ENCODE data around the gene OSBP. TPM values are rescaled to one million over a fixed set of nuclear protein-coding genes. Genes with fewer than 3 reads are reported as not detected.
"Not testable (repeated sequence)": the region's sequence is repeated elsewhere in the genome, so short reads cannot be mapped to it uniquely, and the experiment has no call there.

Gene OSBP
- total RNA-seq, 1 donor from 2014 or later = 38.5 TPM

DNA sequence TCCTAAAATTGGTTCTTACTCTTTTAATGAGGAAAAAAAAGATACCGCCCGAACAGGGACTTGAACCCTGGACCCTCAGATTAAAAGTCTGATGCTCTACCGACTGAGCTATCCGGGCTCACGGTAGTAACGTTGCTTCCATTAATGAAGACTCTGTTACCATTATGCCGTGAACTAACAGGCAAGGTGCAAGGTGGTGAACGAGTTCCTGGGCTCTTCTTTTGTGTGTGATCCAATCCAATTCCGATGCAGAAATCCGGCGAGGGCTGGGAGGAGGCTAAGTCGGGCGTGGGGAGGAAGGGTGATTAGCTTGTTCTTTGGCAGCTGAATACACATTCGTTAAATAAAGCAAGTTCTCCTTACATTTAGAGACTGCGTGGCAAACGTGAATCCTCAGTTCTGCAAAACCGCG lies 55.3 kb downstream of the OSBP start:
- intact Hi-C loops (cut with DNase I) = loop anchor here (1.0 to 5.0 kb wide), 2 partner anchors 9 to 52 kb away; no protein-coding TSS in a partner anchor
- DNase-seq (ENCODE audit: missing footprints) = no peak
- peak; percentile 76 for ATAC-seq

DNA sequence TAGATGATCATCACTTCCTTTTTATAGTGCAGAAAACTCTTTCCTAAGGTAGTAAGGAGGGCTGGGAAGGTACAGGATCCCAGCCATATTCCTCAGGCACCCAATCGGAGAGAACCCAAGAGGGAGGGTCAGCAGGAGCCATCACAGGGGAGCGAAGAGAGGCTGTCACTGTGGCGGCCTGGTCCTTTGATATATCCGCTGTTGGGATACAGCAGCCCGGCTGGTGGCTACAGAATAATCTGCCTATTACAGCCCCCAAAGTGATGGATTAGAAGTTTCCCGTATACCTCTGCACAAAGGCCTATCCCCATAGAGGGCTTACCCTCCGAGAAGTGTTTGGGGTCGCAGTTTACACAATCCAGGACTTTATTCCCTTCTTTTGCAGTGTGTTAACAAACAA lies 55.7 kb downstream of the OSBP start:
- intact Hi-C loops (cut with DNase I) = loop anchor here (1.0 to 10.0 kb wide), 3 partner anchors 9 to 205 kb away; no protein-coding TSS in a partner anchor
- DNase-seq (ENCODE audit: missing footprints) (no peak), ATAC-seq (peak; percentile 9)

DNA sequence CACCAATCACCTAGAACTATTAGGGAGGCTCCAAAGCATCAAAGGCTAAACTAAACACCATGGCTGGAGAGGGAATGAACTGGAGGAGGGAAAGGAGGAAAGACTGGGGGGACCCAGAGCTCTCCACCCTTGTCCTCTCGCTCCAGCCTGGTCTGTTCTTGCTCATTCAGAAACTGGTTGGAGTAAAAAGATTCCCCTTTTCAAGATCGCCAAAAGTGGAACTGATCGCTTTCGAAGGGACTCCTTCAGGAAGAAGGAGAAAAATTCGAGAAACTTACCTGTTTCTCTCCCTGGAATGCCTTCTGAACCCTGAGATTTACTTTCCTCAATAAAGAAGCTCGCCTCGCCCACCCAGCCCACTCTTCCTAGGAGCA lies 57.3 kb downstream of the OSBP start:
- DNase-seq (ENCODE audit: missing footprints) (no peak), ATAC-seq (no peak)
- intact Hi-C loops (cut with DNase I) = loop anchor here (10.0 kb wide), 1 partner anchor 207 kb away; no protein-coding TSS in a partner anchor

DNA sequence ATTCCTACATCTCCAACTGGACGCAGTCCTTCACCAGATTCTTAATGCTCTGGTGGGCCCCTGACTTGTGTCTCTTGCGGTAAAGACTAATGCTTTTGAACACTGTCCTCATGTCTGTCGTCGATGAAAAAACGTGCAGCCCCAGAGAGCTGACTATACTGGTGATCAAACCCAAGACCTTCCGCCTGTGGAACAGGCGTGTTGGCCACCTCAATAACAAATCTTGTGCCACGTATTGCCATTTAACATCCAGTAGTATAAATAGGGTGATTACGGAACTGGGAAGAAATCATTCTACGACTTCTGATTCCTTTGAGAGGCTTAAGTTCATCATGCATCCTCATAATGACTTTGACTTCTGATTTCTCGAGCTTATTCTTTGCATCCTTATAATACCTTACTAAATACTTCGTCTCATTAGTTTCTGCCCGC lies 58.6 kb downstream of the OSBP start:
- no peak for ATAC-seq
- intact Hi-C loops (cut with DNase I) = loop anchor here (10.0 kb wide), 1 partner anchor 208 kb away; no protein-coding TSS in a partner anchor
- DNase-seq (ENCODE audit: missing footprints) = no peak

DNA sequence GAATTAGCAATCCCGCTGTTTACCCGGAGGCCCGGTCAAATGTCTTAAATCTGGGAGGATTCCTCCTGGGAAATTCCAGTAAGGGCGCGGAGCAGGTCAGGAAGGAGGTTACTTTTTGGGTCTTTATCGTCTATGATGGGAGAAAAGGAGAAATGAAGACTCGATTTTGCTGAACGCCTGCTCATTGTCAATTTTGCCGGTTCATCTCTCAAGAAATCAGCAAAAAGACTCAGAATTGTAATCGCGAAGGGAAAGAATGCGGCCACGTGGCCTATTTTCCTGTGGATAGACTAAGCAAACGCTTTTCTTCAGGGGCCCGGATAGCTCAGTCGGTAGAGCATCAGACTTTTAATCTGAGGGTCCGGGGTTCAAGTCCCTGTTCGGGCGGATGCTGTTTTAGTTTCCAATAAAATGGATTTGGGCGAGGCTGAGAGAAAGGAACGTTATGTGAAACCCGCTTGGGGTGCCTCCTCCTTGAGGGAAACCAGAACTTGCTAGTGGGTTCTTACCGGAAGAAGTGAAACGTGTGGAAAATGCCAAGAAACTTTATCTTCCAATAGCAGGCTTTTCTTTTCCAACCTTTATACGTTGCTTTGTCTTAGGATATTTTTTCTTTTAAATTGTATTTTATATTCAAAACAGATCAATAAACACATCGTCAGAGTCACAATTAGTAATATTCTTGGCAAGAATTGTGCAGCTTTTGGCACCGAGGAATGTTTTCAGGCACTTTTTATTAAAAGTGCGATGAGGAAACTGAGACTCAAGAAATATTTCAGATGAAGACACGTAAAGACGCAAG lies 59.3 kb downstream of the OSBP start:
- ATAC-seq = no peak
- intact Hi-C loops (cut with DNase I) = loop anchor here (10.0 kb wide), 1 partner anchor 208 kb away; no protein-coding TSS in a partner anchor
- DNase-seq (ENCODE audit: missing footprints) = no peak

DNA sequence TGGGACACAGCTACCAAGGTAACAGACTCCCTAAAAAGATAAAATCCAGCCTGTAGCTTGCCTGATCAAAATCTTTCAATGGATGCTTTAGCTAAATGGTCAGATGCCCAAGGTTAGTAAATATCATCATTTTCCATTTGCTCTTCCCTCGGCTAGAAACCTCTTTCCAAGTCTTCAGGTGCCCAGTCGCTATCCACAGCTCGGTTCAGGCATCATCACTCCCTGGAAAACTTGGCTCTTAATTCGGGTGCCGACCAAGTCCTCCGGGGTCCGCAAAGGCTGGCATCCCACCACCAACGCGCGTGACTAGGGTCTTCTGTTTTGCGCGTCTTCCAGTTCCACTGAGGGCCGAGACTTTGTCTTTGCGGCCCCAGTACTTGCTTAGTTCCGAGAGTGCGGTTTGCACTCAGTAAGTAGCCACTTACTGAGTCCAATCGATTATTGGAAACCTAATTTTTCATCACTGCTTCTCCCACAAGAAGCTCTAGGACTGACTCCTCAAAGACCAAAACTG lies 59.9 kb downstream of the OSBP start:
- ATAC-seq = no peak
- intact Hi-C loops (cut with DNase I) = loop anchor here (10.0 kb wide), 1 partner anchor 209 kb away; no protein-coding TSS in a partner anchor
- no peak for DNase-seq (ENCODE audit: missing footprints)

DNA sequence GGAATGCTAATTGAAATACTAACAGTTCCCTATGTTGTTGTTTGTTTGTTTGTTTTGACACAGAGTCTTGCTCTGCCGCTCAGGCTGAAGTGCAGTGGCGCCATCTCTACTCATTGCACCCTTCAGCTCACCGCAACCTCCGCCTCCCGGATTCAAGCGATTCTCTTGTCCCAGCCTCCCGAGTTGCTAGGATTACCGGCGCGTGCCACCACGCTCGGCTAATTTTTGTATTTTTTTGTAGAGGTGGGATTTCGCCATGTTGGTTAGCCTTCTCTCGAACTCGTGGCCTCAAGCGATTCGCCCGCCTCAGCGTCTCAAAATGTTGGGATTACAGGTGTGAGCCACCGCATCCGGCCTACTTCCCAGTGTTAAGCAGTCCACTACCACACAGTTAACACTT lies 62.3 kb downstream of the OSBP start:
- no peak for ATAC-seq
- DNase-seq (ENCODE audit: missing footprints) = no peak
- intact Hi-C loops (cut with DNase I) = loop anchor here (5.0 to 10.0 kb wide), 2 partner anchors 114 to 211 kb away; partner anchors contain the start of gene PATL1

DNA sequence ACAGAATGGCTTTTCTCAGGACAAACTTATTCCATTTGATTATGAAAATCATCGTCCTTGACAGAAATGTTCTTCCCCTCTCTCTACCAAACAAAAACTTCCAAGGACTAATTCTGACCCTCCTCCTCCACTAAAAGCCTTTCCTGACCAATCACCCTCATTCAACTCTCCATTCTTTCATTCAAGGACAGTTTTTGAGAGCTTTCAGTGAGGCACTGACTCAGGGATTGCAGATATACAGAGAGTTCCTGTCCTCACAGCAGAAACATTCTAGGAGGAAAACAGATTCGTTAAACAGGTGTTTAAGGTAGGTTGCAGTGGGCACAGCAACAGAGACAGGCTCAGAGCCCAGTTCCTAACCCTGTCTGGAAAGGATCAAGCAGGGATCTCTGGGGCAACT lies 62.7 kb downstream of the OSBP start:
- intact Hi-C loops (cut with DNase I) = loop anchor here (5.0 to 10.0 kb wide), 2 partner anchors 114 to 212 kb away; partner anchors contain the start of gene PATL1
- no peak for ATAC-seq
- DNase-seq (ENCODE audit: missing footprints) = no peak

DNA sequence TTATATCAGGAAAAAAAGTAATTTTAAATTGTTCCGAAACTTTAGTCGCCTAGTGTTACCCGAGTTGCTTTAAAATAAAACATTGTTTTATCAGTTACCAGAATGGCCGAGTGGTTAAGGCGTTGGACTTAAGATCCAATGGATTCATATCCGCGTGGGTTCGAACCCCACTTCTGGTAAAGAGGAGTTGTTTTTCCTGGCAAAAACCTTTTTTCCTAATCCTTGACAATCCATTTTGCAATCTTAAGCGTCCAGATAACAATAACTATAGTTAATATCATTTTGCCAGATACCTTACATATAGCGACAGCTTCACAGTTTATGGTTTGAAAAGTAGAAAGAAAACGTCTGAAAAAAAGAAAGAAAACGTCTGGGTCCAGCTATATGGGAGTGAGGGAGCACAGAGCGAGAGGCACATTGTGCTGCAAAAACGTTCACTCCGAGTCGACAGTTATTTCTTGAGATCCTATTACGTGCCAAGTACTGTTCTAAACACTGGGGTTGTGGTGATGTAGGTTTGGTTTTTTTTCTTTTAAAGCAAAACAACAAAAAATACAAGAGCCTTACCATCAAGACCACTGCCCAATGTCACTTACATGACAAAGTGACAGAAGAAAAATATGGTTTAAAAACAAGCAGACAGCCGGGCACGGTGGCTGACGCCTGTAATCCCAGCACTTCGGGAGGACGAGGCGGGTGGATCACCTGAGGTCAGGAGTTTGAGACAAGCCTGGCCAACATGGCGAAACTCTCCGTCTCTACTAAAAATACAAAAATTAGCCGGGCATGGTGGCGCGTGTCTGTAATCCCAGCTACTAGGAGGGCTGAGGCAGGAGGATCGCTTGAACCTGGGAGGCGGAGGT lies 63.7 kb downstream of the OSBP start:
- intact Hi-C loops (cut with DNase I) = loop anchor here (1.0 to 10.0 kb wide), 4 partner anchors 8 to 213 kb away; partner anchors contain the start of gene PATL1
- ATAC-seq (no peak), DNase-seq (ENCODE audit: missing footprints) (no peak)

DNA sequence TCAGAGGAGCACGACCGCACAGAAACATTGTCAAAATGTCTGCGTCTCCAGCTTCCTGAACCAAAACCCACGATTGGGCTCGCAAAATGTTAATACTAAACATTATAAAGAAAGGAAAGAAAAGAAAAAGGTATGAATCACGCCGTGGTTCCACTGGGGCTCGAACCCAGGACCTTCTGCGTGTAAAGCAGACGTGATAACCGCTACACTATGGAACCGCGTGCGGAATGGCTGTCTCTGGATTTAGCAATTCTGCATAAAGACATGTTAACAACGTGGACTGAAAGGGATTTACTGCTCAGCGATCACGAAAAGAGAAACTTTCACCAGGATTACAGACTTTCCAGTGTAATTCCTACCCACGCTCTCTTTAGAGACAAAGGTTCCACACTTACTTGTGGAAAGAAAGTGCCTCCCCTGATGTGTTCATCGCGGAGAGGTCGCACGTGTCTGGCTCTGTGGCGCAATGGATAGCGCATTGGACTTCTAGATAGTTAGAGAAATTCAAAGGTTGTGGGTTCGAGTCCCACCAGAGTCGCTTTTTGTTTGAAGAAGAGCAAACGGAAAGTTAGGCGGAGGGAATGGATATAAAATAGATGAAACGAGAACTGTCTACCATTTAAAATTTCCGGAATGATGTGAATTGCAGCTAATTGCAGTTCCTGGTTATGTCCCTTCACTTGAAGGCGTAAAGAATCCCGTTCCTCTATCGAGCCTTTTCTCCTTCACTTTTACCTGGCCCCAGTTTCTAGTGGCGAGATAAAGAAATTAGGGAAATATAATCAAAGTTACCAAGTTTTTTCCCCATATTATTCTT lies 64.5 kb downstream of the OSBP start:
- peak; percentile 84 for DNase-seq (ENCODE audit: missing footprints)
- peak; percentile 78 for ATAC-seq
- intact Hi-C loops (cut with DNase I) = loop anchor here (1.0 to 10.0 kb wide), 4 partner anchors 9 to 214 kb away; partner anchors contain the start of gene PATL1

DNA sequence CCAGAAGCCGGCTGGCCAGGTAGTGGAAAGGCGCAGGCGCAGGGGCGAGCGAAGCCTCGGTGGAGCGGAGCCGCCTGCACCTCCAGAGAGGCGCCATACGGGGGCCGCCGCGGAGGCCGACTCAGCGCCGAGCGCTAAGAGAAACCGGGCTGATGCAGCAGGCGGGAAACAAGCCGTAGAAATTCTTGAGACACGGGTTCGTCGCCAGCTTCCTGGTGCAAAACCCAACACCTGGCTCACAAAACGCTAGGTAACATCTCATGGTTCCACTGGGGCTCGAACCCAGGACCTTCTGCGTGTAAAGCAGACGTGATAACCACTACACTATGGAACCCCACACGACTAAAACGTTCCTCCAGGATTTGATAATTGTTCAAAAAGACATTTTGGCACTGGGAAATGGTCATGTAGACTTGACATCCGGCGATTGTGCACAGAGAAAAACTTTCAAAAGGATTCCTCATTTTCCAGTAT lies 65.2 kb downstream of the OSBP start:
- intact Hi-C loops (cut with DNase I) = loop anchor here (2.0 to 10.0 kb wide), 3 partner anchors 66 to 214 kb away; partner anchors contain the start of gene PATL1
- peak; percentile 84 for ATAC-seq

DNA sequence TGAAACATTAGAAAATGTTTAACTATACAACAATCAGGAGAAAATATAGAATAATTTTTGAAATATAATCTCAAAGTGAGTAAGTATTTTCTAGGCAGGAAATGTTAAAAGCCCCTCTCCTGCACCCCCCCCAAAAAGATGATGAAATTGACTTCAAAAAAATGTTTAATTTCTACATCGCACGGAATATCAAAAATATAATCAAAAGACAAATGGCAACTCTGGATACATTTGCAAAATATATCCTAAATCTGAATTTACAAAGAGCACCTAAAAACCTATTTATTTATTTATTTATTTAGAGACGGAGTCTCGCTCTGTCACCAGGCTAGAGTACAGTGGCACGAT lies 67.3 kb downstream of the OSBP start:
- intact Hi-C loops (cut with DNase I) = no loop called here
- no peak for DNase-seq (ENCODE audit: missing footprints)
- ATAC-seq = no peak

More for the DNA sequence above, 65.2 kb downstream of the OSBP start:
- DNase-seq (ENCODE audit: missing footprints) = peak; percentile 76

DNA sequence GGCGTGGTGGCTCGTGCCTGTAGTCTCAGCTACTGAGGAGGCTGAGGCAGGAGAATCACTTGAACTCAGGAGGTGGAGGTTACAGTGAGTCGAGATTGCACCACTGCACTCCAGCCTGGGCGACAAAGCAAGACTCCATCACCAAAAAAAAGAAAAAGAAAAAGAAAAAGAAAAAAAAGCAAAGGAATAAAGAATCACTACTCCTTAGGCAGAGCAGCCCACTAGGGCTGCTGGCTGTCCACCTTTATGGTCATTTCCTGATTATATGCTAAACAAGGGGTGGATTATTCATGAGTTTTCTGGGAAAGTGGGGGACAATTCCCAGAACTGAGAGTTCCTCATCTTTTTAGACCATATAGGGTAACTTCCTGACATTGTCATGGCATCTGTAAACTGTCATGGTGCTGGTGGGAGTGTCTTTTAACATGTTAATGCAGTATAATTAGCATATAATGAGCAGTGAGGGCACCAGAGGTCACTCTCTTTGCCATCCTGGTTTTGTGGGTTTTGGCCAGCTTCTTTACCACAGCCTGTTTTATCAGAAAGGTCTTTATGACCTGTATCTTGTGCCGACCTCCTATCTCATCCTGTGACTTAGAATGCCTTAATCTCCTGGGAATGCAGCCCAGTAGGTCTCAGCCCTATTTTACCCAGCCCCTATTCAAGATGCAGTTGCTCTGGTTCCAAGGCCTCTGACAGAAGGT lies 67.8 kb downstream of the OSBP start:
- DNase-seq (ENCODE audit: missing footprints) = not testable (repeated sequence)

DNA sequence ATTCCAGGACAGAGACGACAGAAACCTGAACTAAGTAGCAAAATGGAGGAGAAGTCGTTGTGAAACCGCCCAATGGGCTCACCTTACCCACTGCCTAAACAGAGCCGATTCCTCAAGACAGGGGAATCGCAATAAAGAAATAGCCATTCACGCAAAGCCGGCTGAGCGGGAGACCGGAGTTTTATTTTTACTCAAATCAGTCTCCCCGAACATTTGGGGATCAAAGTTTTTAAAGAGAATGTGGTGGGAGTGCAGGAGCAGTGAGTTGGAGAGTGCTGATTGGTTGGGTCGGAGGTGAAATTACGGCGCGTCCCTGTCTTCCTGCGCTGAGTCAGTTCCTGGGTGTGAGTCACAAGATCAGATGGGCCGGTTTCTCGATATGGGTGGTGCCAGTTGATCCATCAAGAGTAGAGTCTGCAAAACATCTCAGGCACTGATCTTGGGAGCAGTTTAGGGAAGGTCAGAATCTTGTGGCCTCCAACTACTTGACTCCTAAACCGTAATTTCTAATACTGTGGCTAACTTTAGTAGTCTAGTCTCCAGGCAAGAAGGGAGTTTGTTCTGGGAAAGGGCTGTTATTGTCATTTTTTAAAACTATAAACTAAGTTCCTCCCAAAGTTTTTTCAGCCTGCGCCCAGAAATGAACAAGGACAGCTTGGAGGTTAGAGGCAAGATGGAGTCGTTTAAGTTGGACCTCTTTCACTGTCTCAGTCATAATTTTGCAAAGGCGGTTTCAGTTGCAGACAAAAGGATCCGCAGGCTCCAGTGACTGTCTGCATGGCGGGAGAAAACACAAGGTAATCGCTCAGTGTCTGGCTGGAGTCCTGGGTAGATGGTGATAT lies 70.2 kb downstream of the OSBP start:
- no peak for ATAC-seq
- intact Hi-C loops (cut with DNase I) = no loop called here

More for the DNA sequence above, 67.8 kb downstream of the OSBP start:
- ATAC-seq; intact Hi-C loops (cut with DNase I): not testable (repeated sequence)

DNA sequence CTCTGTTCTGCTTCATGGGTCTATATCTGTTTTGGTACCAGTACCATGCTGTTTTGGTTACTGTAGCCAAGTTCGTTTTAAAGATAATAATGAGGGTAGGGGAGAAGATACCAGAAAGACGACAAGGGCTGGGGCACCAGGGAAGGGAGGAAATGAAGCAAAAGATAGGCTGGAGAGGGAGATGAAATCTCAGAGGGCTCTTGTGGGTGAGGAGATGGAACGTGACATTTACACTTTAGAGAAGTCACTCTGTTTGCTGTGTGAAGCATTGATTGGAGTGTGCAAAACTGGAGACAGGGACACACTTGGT lies 70.8 kb downstream of the OSBP start:
- intact Hi-C loops (cut with DNase I) = no loop called here
- ATAC-seq (no peak), DNase-seq (ENCODE audit: missing footprints) (no peak)

More for the DNA sequence above, 70.2 kb downstream of the OSBP start:
- no peak for DNase-seq (ENCODE audit: missing footprints)

DNA sequence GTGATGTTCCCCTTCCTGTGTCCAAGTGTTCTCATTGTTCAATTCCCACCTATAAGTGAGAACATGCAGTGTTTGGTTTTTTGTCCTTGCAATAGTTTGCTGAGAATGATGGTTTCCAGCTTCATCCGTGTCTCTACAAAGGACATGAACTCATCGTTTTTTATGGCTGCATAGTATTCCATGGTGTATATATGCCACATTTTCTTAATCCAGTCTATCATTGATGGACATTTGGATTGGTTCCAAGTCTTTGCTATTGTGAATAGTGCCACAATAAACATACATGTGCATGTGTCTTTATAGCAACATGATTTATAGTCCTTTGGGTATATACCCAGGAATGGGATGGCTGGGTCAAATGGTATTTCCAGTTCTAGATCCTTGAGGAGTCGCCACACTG lies 71.9 kb downstream of the OSBP start:
- intact Hi-C loops (cut with DNase I); ATAC-seq; DNase-seq (ENCODE audit: missing footprints): not testable (repeated sequence)
